SHP77 (cell line): ENCODE results near the gene IFIT3.
"Not testable (repeated sequence)": the region's sequence is repeated elsewhere in the genome, so short reads cannot be mapped to it uniquely, and the experiment has no call there.

Experiments
- DNase-seq, 2 experiments: peaks; one replicate each; lab custom pipeline; 2025; lab: John Stamatoyannopoulos, UW

Gene IFIT3

DNA sequence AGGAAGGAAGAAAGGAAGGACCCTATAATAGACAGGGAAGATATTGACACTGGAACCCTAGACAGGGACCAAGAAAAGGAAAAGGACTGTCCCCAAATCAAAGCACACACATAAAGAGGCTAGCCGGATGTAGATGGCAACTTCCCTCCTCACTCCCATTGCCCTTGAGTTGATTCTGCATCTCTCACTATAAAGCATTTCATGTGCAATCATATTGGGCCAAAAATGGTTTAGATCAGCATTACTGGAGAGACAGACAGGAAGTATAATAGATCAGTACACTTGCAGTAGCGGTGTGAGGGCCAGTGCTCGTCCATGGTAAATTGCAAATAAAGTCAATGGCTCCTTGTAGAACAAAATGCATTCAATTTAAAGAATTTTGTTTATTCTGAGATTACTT, 8.4 kb downstream of the IFIT3 start:
- no peak for DNase-seq

DNA sequence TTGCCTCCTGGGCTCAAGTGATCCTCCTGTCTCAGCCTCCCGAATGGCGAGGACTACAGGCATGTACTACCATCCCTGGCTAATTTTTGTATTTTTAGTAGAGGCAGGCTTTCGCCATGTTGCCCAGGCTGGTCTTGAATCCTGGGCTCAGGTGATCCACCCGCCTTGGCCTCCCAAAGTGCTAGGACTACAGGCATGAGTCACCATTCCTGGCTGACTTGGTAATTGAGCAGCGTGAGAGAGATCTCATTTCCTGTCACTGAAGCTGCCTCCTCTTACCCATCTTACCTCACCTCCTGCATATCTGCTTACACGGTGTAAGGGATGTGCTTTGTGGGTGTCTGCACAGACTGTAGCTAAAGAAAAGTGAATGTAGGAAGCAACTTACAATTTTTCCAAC, 9.7 kb downstream of the IFIT3 start:
- DNase-seq, result no peak

DNA sequence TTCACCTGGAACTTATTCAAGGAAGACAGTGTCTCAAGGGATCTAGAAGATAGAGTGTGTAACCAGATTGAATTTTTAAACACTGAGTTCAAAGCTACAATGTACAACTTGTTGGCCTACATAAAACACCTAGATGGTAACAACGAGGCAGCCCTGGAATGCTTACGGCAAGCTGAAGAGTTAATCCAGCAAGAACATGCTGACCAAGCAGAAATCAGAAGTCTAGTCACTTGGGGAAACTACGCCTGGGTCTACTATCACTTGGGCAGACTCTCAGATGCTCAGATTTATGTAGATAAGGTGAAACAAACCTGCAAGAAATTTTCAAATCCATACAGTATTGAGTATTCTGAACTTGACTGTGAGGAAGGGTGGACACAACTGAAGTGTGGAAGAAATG, 10.9 kb downstream of the IFIT3 start:
- DNase-seq, result no peak

DNA sequence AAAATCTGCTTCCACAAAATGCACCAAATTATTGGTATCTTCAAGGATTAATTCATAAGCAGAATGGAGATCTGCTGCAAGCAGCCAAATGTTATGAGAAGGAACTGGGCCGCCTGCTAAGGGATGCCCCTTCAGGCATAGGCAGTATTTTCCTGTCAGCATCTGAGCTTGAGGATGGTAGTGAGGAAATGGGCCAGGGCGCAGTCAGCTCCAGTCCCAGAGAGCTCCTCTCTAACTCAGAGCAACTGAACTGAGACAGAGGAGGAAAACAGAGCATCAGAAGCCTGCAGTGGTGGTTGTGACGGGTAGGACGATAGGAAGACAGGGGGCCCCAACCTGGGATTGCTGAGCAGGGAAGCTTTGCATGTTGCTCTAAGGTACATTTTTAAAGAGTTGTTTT, 12.1 kb downstream of the IFIT3 start:
- no peak for DNase-seq

DNA sequence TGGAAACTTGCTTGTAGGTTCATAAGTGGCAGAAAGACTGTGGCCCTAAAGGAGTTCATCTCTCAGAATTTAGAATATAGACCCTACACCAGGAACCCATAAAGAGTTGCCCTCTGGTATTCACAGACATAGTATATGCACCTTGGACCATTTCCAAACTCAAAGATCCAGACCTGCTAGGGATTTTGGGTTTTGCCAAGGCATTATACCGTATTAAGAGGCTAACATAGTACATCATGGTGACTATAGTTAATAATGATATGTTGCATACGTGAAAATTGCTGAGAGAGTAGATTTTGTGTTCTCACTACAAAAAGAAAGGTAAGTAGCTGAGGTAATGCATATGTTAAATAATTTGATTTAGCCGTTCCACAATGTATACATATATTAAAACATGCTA, 13.9 kb downstream of the IFIT3 start:
- no peak for DNase-seq

DNA sequence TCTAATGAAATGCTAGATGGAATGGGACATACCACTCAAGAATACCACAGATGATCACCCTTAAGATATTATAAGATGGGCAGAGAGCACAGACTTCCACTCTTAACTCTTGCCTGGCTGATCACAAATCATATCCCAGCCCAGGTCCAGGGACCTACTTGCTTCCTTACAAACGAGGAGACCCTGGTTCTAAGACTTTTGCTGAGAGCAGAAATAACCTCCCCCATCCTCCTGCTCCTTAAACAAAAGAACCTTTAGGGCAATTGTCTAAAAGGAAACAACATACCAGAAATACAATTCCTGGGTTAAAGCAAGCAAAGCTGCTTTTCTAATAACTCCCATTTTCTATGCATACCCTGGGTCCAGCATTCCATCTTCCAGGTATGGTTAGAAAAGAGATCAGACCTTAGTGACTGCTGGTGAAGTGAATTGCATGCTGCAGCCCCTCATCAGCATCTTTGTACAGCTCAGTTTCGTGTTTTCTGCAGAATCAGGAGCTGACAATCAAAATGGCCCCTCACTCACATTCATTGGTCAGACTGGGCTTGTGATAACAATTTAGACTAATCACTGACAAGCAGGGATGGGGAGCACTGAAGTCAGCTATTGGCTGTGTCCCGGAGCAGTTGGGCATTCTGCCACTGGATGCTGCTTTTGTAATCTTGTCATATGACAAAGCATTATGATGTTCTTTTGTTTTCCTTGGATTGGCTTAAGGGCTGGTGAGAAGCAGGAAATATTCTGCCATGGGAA, 14.6 kb downstream of the IFIT3 start:
- DNase-seq, result peak in 1 of 2 experiments; percentile 15

DNA sequence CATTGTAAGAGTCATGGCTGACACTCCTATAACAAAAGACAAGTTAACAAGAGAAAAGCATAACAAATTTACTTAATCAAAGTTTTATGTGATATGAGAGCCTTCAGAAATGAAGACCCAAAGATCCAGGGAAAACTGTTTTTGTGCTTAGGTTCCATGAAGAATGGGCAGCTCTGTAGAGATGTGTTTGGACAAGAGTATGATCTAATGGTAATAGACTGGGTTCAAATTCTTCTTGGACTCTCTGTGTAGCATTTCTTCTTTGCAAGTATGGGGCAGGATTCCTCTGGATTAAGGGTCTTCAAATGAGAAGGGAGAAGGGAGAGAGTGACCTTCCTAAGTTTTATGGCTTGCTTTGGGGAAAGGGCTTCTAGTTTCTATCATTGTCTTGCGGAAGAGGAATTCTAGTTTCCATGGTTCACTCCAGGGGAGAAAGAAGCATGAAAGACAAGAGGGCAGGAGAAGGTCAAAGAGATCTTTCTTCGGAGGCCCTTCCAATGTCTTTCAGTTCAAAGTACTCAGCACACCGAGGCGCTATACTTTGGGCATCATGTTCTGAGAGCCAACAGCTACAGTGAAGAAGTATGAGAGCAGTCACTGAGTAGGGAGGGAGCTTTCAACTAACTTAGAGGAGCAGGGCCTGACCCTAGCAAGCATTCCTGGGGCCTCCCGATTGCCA, 15.4 kb downstream of the IFIT3 start:
- DNase-seq, result no peak

DNA sequence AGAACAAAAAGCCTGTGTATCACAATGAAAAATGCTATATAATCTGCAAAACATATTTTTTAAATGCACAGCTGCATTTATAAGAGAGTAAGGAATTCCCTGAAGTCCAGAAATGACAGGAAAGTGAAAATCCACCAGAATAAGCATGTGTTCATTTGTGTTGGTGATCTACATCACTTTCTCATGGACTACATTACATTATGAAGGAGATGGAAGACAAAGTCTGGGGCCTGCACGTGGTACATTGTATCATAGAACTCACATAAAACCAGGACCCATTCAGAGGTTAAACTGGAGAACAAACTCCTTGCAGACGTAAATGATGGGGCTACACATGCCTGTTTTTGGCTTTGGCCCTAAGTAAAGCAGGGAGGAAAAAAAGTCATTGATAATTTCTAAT, 16.4 kb downstream of the IFIT3 start:
- DNase-seq, result no peak

DNA sequence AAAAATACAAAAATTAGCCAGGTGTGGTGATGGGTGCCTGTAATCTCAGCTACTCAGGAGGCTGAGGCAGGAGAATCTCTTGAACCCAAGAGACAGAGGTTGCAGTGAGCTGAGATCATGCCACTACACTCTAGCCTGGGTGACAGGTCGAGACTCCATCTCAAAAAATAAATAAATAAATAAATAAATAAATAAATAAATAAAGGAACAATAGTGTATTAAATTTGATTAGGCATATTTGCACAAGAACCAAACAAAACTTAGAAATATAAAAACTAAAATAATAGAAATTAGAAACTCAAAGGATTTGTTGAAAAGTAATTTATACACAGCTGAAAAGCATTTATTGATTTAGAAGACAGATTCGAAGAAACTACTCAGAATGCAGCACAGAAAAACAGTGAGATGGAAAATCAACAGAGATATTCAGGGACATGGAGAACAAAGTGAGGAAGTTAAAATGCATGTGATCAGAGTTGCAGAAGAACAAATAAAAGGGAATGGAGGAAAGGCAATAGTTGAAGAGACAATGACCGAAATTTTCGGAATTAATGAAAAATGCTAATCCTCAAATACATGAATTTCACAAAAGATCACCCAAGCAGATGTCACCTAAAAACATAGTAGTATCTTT, 17.7 kb downstream of the IFIT3 start:
- DNase-seq, result no peak

DNA sequence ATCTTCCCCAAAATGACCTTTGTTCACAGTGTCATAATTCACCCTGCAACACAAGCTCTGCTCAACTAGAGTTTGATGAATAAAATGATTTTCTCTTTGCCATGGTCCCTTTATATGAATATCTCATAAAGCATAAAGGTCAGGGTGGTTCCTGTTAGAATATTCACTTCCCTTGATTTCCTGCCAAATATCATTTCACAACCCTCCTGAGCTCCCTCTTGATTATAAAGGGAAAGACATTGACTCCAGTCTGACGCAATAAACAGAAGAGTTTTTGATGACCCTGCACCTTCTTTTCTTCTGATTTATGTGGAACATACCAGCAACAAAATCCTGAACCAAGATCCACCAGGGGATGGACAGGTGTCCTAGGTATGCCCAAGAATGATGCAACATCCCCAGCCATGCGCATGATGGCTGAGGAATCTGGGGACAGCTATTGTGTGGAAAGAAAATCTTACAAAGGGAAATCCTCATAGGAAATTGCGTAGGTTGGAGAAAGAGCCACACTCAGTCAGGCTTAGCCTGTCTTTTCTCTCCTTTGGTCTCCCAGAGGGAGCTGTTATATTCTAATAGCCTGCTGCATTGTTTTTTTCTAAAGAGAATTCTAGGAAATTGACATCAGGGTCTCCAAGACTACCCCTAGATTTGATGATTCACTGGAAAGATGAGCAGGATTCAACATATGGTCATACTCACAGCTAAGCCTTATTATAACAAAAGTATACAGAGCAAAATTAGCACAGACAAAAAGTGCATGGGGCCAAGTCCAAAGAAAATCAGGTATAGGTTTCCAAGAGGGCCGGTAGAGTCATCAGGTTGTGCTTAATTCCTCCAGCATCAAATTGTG, 18.8 kb downstream of the IFIT3 start:
- DNase-seq, result no peak

DNA sequence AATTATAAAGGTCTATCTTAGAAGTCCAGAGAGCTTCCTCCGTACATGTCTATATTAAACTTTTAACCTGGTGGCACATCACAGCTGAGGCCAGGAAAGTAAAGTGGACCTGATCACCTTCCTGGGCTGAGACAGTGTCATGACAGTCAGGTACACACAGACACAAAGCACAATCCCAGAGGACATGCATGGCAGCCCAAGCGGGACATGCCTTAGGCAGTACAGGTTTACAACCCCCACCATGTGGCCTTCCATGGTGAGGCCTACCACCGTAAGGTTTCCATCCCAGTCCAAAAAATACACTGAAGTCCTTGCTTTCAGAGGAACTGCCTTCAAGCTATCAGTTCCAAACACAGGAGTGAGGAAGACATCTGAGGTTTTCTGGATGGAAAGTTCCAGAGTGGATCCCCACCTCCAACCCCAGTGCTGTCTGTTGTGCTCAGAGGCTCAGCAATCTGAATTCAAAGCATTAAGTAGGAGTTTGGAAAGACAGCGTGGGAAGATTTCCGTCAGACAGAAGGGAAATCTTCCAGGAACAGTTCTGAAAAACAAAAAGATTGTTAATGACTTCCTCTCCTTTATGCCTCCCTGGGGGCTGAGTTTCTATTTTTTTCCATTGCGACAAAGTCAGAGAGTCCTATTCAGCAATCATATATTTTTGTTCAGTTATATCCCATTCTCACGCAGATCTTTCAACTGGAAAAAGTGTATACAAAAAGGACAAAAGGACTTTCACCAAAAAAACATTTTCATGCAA, 20.1 kb downstream of the IFIT3 start:
- DNase-seq, result no peak

DNA sequence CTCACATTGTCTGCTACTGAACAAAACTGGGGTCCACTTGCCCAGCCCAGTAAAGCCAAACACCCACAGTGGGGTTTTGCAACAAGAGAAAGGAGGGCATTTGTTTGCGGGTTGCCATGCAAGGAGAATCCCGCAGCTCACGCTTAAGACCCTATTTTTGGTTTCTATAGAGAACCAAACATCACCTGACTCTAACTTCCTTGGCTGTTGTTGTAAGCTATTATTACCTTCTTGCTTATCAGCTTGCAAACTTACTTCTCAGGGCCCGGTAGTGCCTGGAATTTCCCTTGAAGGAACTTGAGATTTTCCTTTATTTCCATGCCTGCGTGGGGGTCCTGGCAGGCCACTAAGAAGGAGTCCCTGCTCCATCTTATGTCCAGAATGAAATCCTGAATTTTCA, 20.7 kb downstream of the IFIT3 start:
- DNase-seq, result no peak

DNA sequence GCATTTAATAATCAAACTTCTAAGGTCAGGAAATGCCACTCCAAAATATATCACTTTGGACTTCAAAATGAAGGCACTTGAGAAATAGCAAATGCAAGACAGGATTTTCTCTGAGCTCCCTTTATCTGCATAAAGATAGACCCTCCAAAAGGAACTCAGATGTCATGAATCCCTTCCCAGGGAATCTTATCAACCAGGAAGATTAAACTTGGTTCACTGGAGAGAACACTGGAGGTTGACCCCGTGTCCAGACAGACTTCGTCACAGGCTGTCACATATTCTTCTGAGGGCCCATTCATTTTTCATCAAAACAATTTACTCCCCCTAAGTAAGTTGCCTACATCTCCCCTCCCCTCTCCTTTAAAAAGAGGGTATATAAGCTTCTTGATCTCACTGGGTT, 21.2 kb downstream of the IFIT3 start:
- DNase-seq, result no peak

DNA sequence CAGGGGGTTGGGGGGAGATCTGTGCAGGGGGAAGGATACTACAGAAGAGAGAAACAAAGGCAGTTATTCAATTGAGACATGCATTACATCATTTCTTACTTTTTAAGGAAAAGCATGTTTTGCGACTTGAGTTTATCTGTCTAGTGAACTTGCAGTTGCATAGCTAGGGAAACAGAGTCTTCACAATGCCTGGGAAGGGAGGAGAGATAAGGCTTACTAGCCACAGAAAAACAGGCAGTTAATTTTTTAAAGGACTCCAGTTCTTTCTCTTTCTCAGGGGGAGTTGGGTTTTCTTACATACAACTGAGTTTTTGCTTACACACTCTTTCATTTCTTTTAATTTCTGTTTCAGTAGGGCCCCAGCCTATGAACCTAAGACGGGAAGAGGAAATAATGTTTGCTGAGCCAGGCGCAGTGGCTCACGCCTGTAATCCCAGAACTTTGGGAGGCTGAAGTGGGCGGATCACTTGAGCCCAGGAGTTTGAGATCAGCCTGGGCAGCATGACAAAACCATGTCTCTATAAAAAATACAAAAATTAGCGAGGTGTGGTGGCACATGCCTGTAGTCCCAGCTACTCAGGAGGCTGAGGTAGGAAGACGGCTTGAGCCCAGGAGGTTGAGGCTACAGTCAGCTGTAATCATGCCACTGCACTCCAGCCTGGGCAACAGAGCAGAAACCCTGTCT, 23.0 kb downstream of the IFIT3 start:
- DNase-seq, result not testable (repeated sequence)

DNA sequence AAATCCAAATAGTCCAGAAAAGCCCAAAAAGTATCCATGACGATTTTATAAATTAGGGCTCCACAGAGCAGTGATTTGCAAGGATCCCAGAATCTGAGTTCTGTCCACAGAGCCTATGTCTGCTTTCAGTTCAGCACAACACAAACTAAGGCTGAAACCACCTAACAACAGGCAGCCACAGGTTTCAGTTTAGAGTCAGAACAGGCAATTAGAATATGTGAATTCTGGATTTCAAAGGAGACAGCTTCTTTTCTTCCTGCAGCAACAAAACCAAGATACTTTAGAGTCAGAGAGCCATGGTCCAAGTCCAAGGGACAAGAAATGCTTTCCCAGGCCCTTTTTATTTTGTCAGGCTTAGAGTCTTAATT, 23.6 kb downstream of the IFIT3 start:
- no peak for DNase-seq

DNA sequence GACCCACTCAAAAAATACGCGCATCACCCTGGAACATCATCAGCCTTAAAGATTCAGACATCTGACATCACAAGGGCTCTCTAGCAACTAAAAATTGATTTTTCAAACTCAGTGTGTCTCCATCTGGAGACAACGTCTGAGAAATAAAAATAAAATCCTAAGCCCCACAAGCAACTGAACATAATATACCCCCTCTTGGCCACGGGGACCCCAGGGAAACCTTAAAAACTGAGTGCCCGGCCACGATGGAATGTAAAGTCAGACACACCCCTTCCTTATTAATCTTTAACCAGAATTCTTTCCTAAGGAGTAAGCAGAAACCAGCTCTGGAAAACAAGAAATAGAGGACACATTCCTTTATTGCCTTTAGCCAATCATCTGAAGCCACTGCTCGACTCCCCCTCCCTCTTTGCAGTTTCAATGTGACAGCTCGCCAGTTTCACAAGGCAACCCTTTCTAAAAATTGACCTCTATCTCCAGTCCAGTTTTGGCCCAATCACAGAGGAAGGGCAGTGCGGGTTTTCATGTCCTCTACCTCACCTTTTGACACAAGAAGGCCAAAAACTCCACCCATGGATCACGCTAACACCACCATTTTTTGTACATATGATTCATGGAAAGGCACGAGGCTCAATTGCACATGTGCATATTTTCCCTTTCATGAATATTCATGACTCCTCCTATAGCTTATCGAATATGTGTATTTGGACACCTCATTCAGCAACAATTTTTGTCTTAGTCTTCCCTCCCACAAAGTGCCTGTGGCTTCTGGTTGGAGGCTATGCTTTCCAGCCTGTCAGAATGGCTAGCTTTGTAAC, 24.2 kb downstream of the IFIT3 start:
- no peak for DNase-seq

DNA sequence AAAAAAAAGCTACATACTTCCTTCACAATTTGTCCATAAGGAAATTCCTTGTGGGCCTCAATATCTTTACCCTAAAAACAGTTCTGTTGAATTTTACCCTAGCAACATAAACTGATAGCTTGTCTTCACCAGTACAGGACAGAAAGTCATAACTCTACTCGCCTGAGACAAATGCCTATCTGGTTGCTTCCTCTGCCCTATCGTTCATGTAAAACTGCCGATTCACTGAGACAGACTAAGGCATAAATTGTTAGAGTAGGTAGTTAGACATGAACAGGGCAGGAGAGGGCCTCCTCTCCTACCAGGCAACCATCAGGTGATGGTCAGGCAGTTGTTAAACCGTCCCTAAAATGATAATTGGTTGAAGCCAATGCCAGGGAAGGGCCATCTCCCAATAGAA, 25.0 kb downstream of the IFIT3 start:
- no peak for DNase-seq

DNA sequence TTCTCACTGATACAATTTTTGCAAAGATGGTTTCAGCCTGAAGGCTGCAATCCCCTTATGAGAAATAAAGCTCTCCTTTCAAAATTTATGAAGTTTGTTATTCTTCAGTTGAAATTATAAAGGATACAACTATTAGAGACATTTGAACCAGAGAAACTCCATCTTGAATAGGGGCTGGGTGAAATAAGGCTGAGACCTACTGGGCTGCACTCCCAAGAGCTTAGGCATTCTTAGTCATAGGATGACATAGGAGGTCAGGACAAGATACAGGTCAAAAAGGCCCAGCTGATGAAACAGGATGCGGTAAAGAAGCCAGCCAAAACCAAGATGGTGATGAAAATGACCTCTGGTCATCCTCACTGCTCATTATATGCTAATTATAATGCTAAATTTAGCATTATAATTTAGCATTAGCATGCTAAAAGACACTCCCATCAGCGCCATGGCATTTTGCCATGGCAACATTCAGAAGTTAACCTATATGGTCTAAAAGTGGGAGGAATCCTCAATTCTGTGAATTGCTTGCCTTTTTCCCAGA, 27.7 kb downstream of the IFIT3 start:
- DNase-seq, result no peak

DNA sequence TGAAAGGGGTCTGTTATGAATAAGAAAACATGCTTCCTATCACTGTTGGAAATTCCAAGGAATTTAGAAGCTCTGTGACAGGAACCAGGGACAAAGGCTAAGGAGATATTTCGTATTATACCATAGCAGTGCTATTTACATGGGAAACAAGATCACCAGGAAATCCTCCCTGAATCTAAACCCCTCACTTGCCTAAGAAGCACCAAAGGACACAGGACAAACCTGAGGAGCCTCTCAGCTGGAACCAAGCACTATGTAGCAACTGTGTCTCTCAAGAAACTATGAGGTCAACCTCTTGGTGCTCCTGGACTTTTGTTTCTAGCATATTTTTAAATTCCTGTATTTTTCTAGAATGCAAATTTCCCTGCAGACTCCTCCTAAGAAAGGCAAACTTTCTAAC, 29.3 kb downstream of the IFIT3 start:
- DNase-seq, result no peak

DNA sequence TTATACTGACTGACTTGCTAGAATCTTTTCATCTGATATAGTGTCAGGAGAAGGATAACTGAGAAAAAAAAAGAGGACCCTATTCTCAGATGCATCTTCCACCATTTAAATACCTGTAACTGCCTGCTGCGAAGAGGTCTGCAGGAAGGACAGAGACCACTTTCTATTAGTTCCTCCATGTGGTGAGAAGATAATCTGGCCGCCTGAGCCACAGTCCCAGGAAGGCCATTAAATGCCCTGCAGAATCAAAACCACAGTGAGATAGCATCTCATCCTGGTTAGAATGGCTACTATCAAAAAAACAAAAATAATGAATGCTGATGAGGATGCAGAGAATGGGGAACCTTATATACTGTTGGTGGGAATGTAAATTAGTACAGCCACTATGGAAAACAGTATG, 30.2 kb downstream of the IFIT3 start:
- no peak for DNase-seq
